PC-9 (cell line): ENCODE results near the gene PTPN21.

ENCODE experiments used
- EZH2 ChIP-seq: fragments of 200-600 bp; sonication (generic); IDR thresholded peaks from 2 replicates; pipeline ENCODE4 v1.8.0; 2017; ENCODE audit warnings: antibody characterized with exemption, low read depth
- TF ChIP-seq, protein P1 (sequence below): fragments of 200-600 bp; sonication (generic); conservative IDR thresholded peaks from 2 replicates; pipeline ENCODE4 v1.6.1; 2017; ENCODE audit warnings: mixed run types, antibody characterized with exemption, mild to moderate bottlenecking, moderate library complexity

DNA sequence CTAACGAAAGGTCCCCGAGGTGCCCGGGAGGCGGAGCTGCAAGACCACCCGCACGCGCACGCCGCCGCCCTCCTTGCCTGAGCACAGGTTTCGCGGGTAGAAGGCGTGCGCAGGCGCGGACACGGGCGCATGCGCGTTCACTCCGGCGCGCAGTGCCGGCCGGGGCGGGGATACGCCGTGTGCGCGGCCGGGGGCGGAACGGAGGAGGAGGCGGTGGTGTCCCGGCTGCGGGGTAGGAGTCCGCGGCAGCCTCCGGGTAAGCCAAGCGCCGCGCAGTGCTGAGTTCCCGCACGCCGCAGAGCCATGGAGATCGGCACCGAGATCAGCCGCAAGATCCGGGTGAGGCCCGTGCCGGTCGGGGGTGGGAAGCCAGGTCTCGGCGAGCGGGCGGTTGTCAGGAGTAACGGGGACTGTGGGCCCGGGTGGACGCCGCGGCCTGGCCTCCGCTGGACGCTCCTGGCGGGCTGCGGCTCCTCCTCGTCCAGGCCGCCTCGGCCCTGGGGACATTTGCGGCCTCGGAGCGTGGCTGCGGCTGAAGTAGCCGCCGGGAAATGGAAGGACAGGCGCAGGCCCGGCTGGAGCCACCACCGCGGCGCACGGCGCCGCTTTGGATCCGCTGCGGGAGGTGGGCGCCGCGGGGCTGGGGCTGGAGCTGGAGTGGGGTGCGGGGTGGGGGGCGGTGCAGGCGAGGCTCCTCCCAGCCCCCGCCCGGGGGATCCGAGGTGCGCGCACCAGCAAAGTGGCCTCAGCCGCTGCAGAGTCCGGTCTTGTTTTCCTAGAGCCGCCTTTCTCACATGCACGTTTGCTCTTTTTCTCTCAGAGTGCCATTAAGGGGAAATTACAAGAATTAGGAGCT is 8.3 kb upstream of the PTPN21 start, which contains the start of gene ZC3H14:
- TF ChIP-seq, protein P1, sequence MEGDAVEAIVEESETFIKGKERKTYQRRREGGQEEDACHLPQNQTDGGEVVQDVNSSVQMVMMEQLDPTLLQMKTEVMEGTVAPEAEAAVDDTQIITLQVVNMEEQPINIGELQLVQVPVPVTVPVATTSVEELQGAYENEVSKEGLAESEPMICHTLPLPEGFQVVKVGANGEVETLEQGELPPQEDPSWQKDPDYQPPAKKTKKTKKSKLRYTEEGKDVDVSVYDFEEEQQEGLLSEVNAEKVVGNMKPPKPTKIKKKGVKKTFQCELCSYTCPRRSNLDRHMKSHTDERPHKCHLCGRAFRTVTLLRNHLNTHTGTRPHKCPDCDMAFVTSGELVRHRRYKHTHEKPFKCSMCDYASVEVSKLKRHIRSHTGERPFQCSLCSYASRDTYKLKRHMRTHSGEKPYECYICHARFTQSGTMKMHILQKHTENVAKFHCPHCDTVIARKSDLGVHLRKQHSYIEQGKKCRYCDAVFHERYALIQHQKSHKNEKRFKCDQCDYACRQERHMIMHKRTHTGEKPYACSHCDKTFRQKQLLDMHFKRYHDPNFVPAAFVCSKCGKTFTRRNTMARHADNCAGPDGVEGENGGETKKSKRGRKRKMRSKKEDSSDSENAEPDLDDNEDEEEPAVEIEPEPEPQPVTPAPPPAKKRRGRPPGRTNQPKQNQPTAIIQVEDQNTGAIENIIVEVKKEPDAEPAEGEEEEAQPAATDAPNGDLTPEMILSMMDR, result no peak
- TF ChIP-seq EZH2, result no peak
